ENCODE results near the gene INO80E. TPM values are rescaled to one million over a fixed set of nuclear protein-coding genes. Genes with fewer than 3 reads are reported as not detected.

INO80E gene
- total RNA-seq, 1 donor from 2014 or later: 71.4 TPM

GRCh38 chr16:30018731-30019158 is 22.7 kb downstream of the INO80E start:
- H3K36me3 Mint-ChIP-seq (ENCODE audit: unreplicated experiment): no peaks in the 10 kb centered on the region
- peaks cover 3% of the 10 kb centered on the region for H3K27me3 Mint-ChIP-seq (ENCODE audit: unreplicated experiment)
- H3K4me1 Mint-ChIP-seq (ENCODE audit: low read depth, unreplicated experiment): peaks cover 2% of the 10 kb centered on the region
- no peak overlapping the region for H3K27ac Mint-ChIP-seq (ENCODE audit: unreplicated experiment)
- no peak for DNase-seq
- H3K9me3 Mint-ChIP-seq (ENCODE audit: unreplicated experiment): no peaks in the 10 kb centered on the region
- H3K4me3 Mint-ChIP-seq (ENCODE audit: unreplicated experiment): no peak overlapping the region
- no peak for TF ChIP-seq CTCF (IDR thresholded peaks at IDR 0.05; ENCODE audit: partially characterized antibody, unreplicated experiment)

GRCh38 chr16:30022887-30023286 is 26.8 kb downstream of the INO80E start, which contains the start of gene C16orf92:
C16orf92 (plus strand) TSS chr16:30023198; CDS start chr16:30023341, 143 bp downstream.
- Mint-ChIP-seq H3K4me3 (ENCODE audit: unreplicated experiment) (no peak within 1 kb of the TSS), H3K27ac (ENCODE audit: unreplicated experiment) (no peak within 1 kb of the TSS), H3K27me3 (ENCODE audit: unreplicated experiment) (peaks cover 12% of the 10 kb centered on the region), H3K4me1 (ENCODE audit: low read depth, unreplicated experiment) (peaks cover 13% of the 10 kb centered on the region), H3K9me3 (ENCODE audit: unreplicated experiment) (peaks cover 5% of the 10 kb centered on the region), H3K36me3 (ENCODE audit: unreplicated experiment) (no peaks in the 10 kb centered on the region)
- TF ChIP-seq CTCF (IDR thresholded peaks at IDR 0.05; ENCODE audit: partially characterized antibody, unreplicated experiment): no peak
- DNase-seq: no peak

- TF ChIP-seq CTCF (IDR thresholded peaks at IDR 0.05; ENCODE audit: partially characterized antibody, unreplicated experiment): no peak
- no peak overlapping the region for H3K27ac Mint-ChIP-seq (ENCODE audit: unreplicated experiment)
- no peak overlapping the region for H3K4me3 Mint-ChIP-seq (ENCODE audit: unreplicated experiment)
- H3K27me3 Mint-ChIP-seq (ENCODE audit: unreplicated experiment): peaks cover 14% of the 10 kb centered on the region
- DNase-seq: no peak
- H3K9me3 Mint-ChIP-seq (ENCODE audit: unreplicated experiment): peaks cover 5% of the 10 kb centered on the region
- H3K4me1 Mint-ChIP-seq (ENCODE audit: low read depth, unreplicated experiment): peaks cover 16% of the 10 kb centered on the region
- no peaks in the 10 kb centered on the region for H3K36me3 Mint-ChIP-seq (ENCODE audit: unreplicated experiment)
These were observed 27.5 kb downstream of the INO80E start for GRCh38 chr16:30023586-30023985.

GRCh38 chr16:30024451-30024850 is 28.4 kb downstream of the INO80E start:
- no peak for DNase-seq
- no peak for TF ChIP-seq CTCF (IDR thresholded peaks at IDR 0.05; ENCODE audit: partially characterized antibody, unreplicated experiment)
- no peaks in the 10 kb centered on the region for H3K36me3 Mint-ChIP-seq (ENCODE audit: unreplicated experiment)
- H3K9me3 Mint-ChIP-seq (ENCODE audit: unreplicated experiment): peaks cover 5% of the 10 kb centered on the region
- peaks cover 20% of the 10 kb centered on the region for H3K4me1 Mint-ChIP-seq (ENCODE audit: low read depth, unreplicated experiment)
- no peak overlapping the region for H3K27ac Mint-ChIP-seq (ENCODE audit: unreplicated experiment)
- H3K27me3 Mint-ChIP-seq (ENCODE audit: unreplicated experiment): peaks cover 14% of the 10 kb centered on the region
- H3K4me3 Mint-ChIP-seq (ENCODE audit: unreplicated experiment): no peak overlapping the region

GRCh38 chr16:30025156-30025555 is 29.1 kb downstream of the INO80E start:
- Mint-ChIP-seq H3K27me3 (ENCODE audit: unreplicated experiment) (peaks cover 17% of the 10 kb centered on the region), H3K9me3 (ENCODE audit: unreplicated experiment) (peaks cover 7% of the 10 kb centered on the region), H3K36me3 (ENCODE audit: unreplicated experiment) (no peaks in the 10 kb centered on the region), H3K4me1 (ENCODE audit: low read depth, unreplicated experiment) (peaks cover 25% of the 10 kb centered on the region), H3K27ac (ENCODE audit: unreplicated experiment) (no peak overlapping the region), H3K4me3 (ENCODE audit: unreplicated experiment) (no peak overlapping the region)
- DNase-seq: no peak
- no peak for TF ChIP-seq CTCF (IDR thresholded peaks at IDR 0.05; ENCODE audit: partially characterized antibody, unreplicated experiment)
